NCI-H187 (cell line): ENCODE measurements around the gene ANKRD24.
"Not testable (repeated sequence)": the region's sequence is repeated elsewhere in the genome, so short reads cannot be mapped to it uniquely, and the experiment has no call there.

Source experiments
- DNase-seq, 2 experiments: peaks; one replicate each; lab custom pipeline; 2025; lab: John Stamatoyannopoulos, UW

Gene ANKRD24

DNA sequence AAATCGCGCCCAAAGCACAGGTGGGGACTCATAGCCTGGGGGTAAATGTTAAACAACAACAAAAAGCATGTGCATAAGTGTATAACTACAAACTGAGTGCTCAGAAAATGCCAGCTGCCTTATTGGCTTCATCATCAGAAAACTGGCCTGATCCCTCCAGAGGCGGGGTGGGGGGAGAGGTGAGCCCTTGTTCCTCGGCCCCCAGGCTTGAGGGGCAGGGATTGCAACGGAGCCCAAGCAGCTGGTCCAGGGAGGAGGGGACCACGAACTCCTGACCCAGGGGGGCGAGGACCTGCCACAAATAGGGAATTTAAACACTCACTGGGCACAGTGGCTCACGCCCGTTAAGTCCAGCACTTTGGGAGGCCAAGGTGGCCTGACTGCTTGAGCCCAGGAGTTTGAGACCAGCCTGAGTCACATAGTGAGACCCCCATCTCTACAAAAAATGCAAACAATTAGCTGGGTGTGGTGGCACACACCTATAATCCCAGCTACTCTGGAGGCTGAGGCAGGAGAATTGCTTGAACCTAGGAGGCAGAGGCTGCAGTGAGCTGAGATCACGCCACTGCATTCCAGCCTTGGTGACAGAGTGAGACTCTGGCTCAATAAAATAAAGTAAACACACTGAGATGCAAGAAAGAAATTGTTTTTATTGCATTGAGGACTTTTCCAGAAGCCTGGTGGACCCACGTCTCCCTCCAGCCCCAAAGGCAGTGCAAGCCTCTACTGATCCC is 8.8 kb upstream of the ANKRD24 start:
- no peak for DNase-seq

DNA sequence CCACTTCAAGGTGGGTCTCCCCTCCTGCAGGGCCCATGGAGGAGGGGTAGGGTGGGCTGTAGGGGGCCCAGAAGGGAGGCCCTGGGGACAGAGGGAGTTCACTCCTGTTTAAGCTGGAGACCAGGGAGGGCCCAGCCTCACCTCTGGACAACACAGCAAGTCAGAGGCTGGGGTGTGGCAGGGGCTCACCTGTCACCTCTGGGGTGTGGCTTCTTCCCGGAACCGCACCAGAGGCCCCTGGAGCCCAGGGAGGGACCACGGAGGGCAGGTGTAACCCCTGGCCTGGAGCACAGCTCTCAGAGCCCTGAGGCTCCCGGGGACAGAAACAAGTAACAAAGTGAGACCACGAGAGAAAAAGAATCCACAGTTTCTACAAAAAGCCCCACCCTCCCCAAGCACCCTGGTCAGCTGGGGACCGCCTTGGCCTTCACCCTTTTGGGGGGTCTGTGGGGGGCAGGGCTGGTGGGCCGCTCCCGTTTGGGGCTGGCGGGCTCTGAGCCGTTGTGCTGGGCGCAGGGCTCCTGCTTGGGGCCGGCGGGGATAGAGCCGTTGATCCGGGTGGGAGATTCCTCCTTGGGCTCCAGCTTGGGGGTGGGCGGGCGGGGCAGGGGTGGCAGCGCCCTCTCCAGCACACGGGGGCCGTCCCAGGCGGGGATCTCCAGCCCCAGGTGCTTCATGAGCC is 8.1 kb upstream of the ANKRD24 start:
- DNase-seq = no peak

- DNase-seq = no peak
These were observed 7.4 kb upstream of the ANKRD24 start for GRCh38 chr19:4174895-4175668.

DNA sequence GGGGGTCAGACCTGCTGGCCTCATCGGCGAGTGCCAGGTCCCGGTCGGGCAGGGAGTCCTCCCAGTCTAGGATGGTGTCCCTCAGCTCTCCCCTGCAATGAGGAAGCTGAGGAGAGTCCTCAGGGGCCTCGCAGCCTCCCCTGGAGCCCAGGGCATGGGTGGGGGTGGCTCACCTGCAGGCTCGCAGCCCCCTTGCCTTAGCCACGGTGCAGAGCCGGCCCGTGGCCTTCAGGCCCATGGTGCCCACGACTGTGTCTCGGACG is 6.9 kb upstream of the ANKRD24 start:
- DNase-seq = no peak

GRCh38 chr19:4177146-4177545 is 5.3 kb upstream of the ANKRD24 start:
- no peak for DNase-seq

- no peak for DNase-seq
These were observed 3.5 kb upstream of the ANKRD24 start for GRCh38 chr19:4178990-4179389.

GRCh38 chr19:4181053-4181508 is 1.4 kb upstream of the ANKRD24 start:
- DNase-seq = no peak

GRCh38 chr19:4183967-4184717 is 1.7 kb downstream of the ANKRD24 start:
- DNase-seq = peak; percentile 89

DNA sequence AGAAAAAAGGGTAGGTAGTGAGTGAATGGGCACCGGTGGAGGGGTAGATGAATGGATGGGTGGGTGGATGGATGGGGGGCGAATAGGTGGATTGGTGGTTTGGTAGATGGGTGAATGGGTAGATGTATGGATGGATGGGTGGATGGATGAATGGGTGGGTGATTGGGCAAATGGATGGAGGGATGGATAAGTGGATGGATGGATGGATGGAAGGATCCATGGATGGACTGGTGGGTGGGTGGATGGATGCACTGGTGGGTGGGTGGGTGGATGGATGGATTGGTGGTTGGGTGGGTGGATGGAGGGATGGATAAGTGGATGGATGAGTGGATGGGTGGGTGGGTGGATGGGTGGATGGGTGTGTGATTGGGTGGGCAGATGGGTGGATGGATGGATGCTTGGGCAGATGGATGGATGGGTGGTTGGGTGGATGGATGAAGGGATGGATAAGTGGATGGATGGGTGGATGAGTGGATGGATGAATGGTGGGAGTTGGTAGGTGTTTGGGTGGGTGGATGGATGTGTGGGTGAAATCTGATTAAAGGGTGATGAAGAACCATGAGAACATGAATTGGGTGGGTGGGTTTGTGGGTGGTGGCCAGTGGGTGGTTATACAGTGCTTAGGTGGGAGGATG is 2.3 kb downstream of the ANKRD24 start:
- no peak for DNase-seq

GRCh38 chr19:4185413-4186086 is 3.1 kb downstream of the ANKRD24 start:
- DNase-seq = no peak

DNA sequence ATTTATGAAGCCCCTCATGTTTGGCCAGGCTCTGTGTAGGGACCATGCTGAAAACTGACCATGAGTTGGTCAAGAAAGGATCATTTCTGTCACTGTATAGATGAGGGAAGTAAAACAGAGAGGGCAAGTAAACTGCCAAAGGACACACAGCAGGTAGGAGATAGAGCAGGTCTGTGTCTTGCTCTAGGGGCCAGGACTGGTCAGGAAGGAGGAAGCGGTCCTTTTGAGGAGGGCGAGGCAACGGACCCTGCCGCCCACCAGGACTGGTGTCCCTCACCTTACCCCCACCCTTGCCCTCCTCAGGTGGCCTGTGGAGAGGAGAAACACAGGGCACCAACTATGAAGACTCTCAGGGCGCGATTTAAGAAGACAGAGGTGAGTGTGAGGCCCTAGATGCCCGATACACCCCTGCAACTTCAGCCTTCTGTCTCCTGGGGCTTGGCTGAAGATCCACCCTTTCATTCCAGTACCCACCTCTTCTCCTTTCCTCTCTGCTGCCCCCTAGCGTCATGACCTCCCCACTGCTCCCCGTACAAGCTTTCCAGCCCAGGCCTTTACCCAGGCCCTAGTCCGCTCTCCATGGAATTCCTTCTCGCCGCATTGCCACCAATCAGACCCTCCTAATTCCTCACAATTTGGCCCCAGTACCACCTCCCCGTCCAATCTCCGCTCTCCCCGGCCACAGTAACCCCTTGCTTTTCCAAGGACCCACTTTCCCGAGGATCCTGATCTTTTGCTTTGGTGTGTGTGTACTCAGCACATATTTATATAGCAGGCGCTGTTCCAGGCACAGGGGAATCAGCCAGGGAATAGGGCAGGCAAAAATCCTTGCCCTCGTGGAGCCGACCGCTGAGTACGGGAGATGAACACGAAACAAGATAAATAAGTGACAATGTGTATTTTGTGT is 3.9 kb downstream of the ANKRD24 start:
- DNase-seq = peak; percentile 39 to 64

DNA sequence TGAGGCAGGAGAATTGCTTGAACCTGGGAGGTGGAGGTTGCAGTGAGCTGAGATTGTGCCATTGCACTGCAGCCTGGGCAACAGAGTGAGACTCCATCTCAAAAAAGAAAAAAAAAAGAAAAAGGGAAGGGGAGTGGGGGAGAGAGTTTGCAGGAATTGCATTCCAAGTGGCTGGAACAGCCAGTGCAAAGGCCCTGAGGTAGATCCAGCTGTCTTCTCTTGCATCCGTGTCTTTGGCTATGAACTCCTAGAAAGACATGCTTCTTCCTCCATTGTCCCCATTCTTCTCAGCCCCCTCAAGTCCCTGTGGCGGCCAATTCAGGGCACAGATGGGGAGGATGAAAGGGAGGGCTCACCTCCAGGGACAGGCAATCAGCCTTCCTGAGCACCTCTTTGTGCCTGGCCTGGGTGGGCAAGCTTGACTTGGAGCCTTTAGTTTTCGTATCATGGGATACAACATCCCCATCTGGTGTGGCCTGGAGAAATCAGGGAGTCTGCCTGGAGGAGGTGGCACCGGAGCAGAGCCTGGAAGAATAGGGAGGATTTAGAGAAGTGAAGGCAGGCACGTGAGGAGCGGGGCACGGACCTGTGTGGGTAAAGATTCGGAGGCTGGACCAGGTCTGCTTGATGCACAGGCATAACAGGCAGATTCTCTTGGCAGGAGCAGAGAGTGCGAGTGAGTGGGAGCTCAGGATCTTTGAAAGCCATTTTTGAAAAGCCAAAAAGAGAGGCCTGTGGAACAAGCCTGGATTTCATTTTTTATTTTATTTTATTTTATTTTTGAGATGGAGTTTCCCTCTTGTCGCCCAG is 5.0 kb downstream of the ANKRD24 start:
- DNase-seq = no peak

- DNase-seq = no peak
These were observed 7.2 kb downstream of the ANKRD24 start for GRCh38 chr19:4189641-4190040.

- not testable (repeated sequence) for DNase-seq
These were observed 10.0 kb downstream of the ANKRD24 start for GRCh38 chr19:4192537-4192936.

- no peak for DNase-seq
These were observed 11.9 kb downstream of the ANKRD24 start for GRCh38 chr19:4194353-4194752.

- DNase-seq = no peak
These were observed 13.5 kb downstream of the ANKRD24 start for GRCh38 chr19:4196009-4196408.

GRCh38 chr19:4196587-4197148 is 14.2 kb downstream of the ANKRD24 start:
- DNase-seq = no peak

DNA sequence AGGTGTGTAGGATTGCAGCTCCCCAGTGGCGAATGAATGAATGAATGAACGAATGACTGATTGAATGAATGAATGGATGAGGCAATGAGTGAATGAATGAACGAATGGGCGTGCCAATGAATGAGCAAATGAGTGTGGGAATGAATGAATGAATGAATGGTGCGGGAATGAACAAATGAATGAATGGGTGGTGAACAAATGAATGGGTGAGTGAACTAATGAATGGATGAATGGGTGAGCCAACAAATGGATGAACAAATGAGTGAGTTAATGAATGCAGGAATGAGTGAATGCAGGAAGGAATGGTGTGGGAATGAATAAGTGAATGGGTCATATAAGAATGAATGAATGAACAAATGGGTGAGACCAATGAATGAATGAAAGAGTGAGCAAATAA is 14.7 kb downstream of the ANKRD24 start:
- no peak for DNase-seq
